Testis (tissue), 3 donors: ENCODE data around the gene CCNB2. TPM values are rescaled to one million over a fixed set of nuclear protein-coding genes. Genes with fewer than 3 reads are reported as not detected.

Experiments used
- DNase-seq: peaks from one replicate; pipeline ENCODE4 v3.0.0-alpha.2; 2019
- H3K27ac ChIP-seq, 2 donors: fragments of 200-600 bp; sonication (generic); one replicate each; pipeline ENCODE4 v1.5.1; 2019
- H3K27me3 ChIP-seq: fragments of 200-600 bp; sonication (generic); one replicate; pipeline ENCODE4 v1.5.1; 2019
- H3K36me3 ChIP-seq: fragments of 200-600 bp; sonication (generic); one replicate; pipeline ENCODE4 v1.5.1; 2017; ENCODE audit warnings: low read depth; ENCODE audit errors: missing control alignments
- H3K4me1 ChIP-seq: fragments of 200-600 bp; sonication (generic); one replicate; pipeline ENCODE4 v1.5.1; 2019
- H3K4me3 ChIP-seq, 2 donors: fragments of 200-600 bp; sonication (generic); one replicate each; pipeline ENCODE4 v1.5.1; 2017 to 2019
- H3K9me3 ChIP-seq: fragments of 200-600 bp; sonication (generic); one replicate; pipeline ENCODE4 v1.5.1; 2017
- CTCF ChIP-seq, 3 experiments: fragments of 450-650 bp in 2 of 3; fragments of 200-600 bp in 1 of 3; sonication (generic) in 1 of 3; IDR thresholded peaks; one replicate each; pipeline ENCODE4 v1.5.1; 2016 to 2019; ENCODE audit warnings: antibody characterized with exemption in 3 of 3, mild to moderate bottlenecking in 2 of 3, moderate library complexity in 1 of 3
- POLR2A ChIP-seq: fragments of 450-650 bp; IDR thresholded peaks from one replicate; pipeline ENCODE4 v1.6.1; 2017; ENCODE audit warnings: antibody characterized with exemption, mild to moderate bottlenecking, moderate library complexity
- WGBS, 2 donors: methylation state at CpG; one replicate each; pipeline ENCODE4 v1.1.5; 2018; 5-methylcytosine and 5-hydroxymethylcytosine counted together
- intact Hi-C: fragments of 100-400 bp; cut with DNase I; formaldehyde crosslinking; loops from one replicate; pipeline ENCODE4 v1.15.1; 2023; ENCODE audit warnings: low total_unique reads
- polyA plus RNA-seq: library from polyadenylated mRNA; stranded (reverse); fragments of 350-450 nt; fragmentation: Illumina TruSeq; extraction: RNeasy Lipid Tissue Mini Kit (QIAGEN cat#74804); gene quantifications from one replicate; pipeline ENCODE4 v1.2.3, GENCODE V29; 2014; ENCODE audit warnings: low read depth, low replicate concordance; ENCODE audit not compliant: insufficient read depth
- total RNA-seq, 2 donors: library from RNA; depleted of rRNA; stranded (reverse); fragments of >200 nt; gene quantifications; one replicate each; pipeline ENCODE4 v1.2.3, GENCODE V29; 2016

The CCNB2 gene
- total and polyA plus RNA-seq, 3 donors from 2014 or later, result 47.2 to 179 (median 54.2) TPM

GRCh38 chr15:59148153-59148833 lies 43.3 kb downstream of the CCNB2 start:
- no peak overlapping the region for H3K4me3 ChIP-seq
- no peaks in the 10 kb centered on the region for H3K9me3 ChIP-seq
- TF ChIP-seq CTCF (IDR thresholded peaks at IDR 0.05) (no peak), POLR2A (no peak)
- H3K4me1 ChIP-seq, result no peaks in the 10 kb centered on the region
- H3K27me3 ChIP-seq, result no peaks in the 10 kb centered on the region
- intact Hi-C loops, result no loop called here
- no peak for DNase-seq
- 49 to 76% methylated on average over 2 of the region's 2 CpGs for WGBS, 2 donors
- no peaks in the 10 kb centered on the region for H3K36me3 ChIP-seq
- H3K27ac ChIP-seq, result no peak overlapping the region

GRCh38 chr15:59150185-59150584 lies 45.2 kb downstream of the CCNB2 start:
- Histone ChIP-seq H3K9me3 (no peaks in the 10 kb centered on the region), H3K4me3 (no peak overlapping the region), H3K4me1 (no peaks in the 10 kb centered on the region), H3K27ac (no peak overlapping the region), H3K27me3 (no peaks in the 10 kb centered on the region), H3K36me3 (no peaks in the 10 kb centered on the region)
- 63 to 64% methylated on average over 2 of the region's 2 CpGs for WGBS, 2 donors
- no peak for TF ChIP-seq CTCF (IDR thresholded peaks at IDR 0.05)
- no peak for TF ChIP-seq POLR2A
- DNase-seq, result peak; percentile 37
- intact Hi-C loops, result no loop called here

GRCh38 chr15:59152694-59153450 lies 47.9 kb downstream of the CCNB2 start:
- no peak overlapping the region for H3K4me3 ChIP-seq
- no peaks in the 10 kb centered on the region for H3K9me3 ChIP-seq
- DNase-seq, result no peak
- H3K27me3 ChIP-seq, result no peaks in the 10 kb centered on the region
- TF ChIP-seq CTCF (IDR thresholded peaks at IDR 0.05), result no peak
- no peaks in the 10 kb centered on the region for H3K4me1 ChIP-seq
- intact Hi-C loops, result no loop called here
- H3K27ac ChIP-seq, result no peak overlapping the region
- H3K36me3 ChIP-seq, result no peaks in the 10 kb centered on the region
- WGBS, 2 donors, result 79 to 95% methylated on average over 6 of the region's 6 CpGs

- no peak overlapping the region for H3K4me3 ChIP-seq
- intact Hi-C loops, result no loop called here
- 84 to 93% methylated on average over 8 of the region's 8 CpGs for WGBS, 2 donors
Observed at GRCh38 chr15:59153466-59153865, 48.5 kb downstream of the CCNB2 start.

More at GRCh38 chr15:59153466-59153865, 48.5 kb downstream of the CCNB2 start:
- Histone ChIP-seq H3K27me3 (no peaks in the 10 kb centered on the region), H3K36me3 (no peaks in the 10 kb centered on the region), H3K27ac (no peak overlapping the region), H3K9me3 (no peaks in the 10 kb centered on the region), H3K4me1 (no peaks in the 10 kb centered on the region)
- TF ChIP-seq POLR2A (no peak), CTCF (IDR thresholded peaks at IDR 0.05) (no peak)
- no peak for DNase-seq
